Vagina (tissue), 2 donors: Measurements from ENCODE around the gene KCNQ4.

ENCODE experiments used
- CTCF ChIP-seq, 3 experiments: fragments of 450-650 bp in 2 of 3; fragments of 200-600 bp in 1 of 3; sonication (generic) in 1 of 3; IDR thresholded peaks; one replicate each; pipeline ENCODE4 v1.5.1; 2017 to 2019; ENCODE audit warnings: antibody characterized with exemption in 3 of 3, mild to moderate bottlenecking in 2 of 3, moderate library complexity in 2 of 3
- POLR2A ChIP-seq, 2 donors: fragments of 450-650 bp; IDR thresholded peaks; one replicate each; pipeline ENCODE4 v1.6.1; 2017; ENCODE audit warnings: antibody characterized with exemption in 2 of 2, mild to moderate bottlenecking in 2 of 2, moderate library complexity in 2 of 2

GRCh38 chr1:40786171-40786994, 2.8 kb downstream of the KCNQ4 start:
- TF ChIP-seq CTCF (IDR thresholded peaks at IDR 0.05), result no peak
- no peak for TF ChIP-seq POLR2A (IDR thresholded peaks at IDR 0.05)
